MCF 10A (cell line): ENCODE data around the gene KLHL12. TPM values are rescaled to one million over a fixed set of nuclear protein-coding genes. Genes with fewer than 3 reads are reported as not detected.

Experiments
- BruUV-seq: library from RNA; stranded (reverse); fragments of 400-500 nt; replicated peaks from 2 replicates; lab custom pipeline; 2021; lab: Mats Ljungman, UMichigan
- CTCF ChIA-PET: fragments of 300-600 bp; sonication (Branson Sonifier 250); formaldehyde crosslinking; extraction: SDS; loops from one replicate; lab custom pipeline; 2021; ENCODE audit warnings: antibody characterized with exemption, inconsistent platforms; lab: Yijun Ruan, JAX
- POLR2A ChIA-PET: fragments of 300-600, 350-650 bp; sonication (Branson Sonifier 250); formaldehyde crosslinking; extraction: SDS; loops from one replicate; lab custom pipeline; 2020; ENCODE audit warnings: antibody characterized with exemption, inconsistent platforms; lab: Yijun Ruan, JAX
- DNase-seq: peaks from one replicate; pipeline ENCODE4 v3.0.0-alpha.2; 2018; ENCODE audit not compliant: unreplicated experiment
- H3K27ac Mint-ChIP-seq: one replicate; pipeline ENCODE4 v1.8.0; 2022; ENCODE audit warnings: mild to moderate bottlenecking, low read depth, mixed read lengths; ENCODE audit not compliant: unreplicated experiment
- H3K27me3 Mint-ChIP-seq: one replicate; pipeline ENCODE4 v1.8.0; 2022; ENCODE audit warnings: mixed read lengths; ENCODE audit not compliant: insufficient read depth, unreplicated experiment
- H3K36me3 Mint-ChIP-seq: one replicate; pipeline ENCODE4 v1.8.0; 2022; ENCODE audit warnings: mild to moderate bottlenecking, moderate library complexity, mixed read lengths; ENCODE audit not compliant: insufficient read depth, unreplicated experiment
- H3K4me1 Mint-ChIP-seq: one replicate; pipeline ENCODE4 v1.8.0; 2022; ENCODE audit warnings: mixed read lengths; ENCODE audit not compliant: insufficient read depth, unreplicated experiment
- H3K4me3 Mint-ChIP-seq: one replicate; pipeline ENCODE4 v1.8.0; 2022; ENCODE audit warnings: mild to moderate bottlenecking, moderate library complexity, mixed read lengths; ENCODE audit not compliant: unreplicated experiment
- H3K9me3 Mint-ChIP-seq: one replicate; pipeline ENCODE4 v1.8.0; 2022; ENCODE audit warnings: mixed read lengths; ENCODE audit not compliant: unreplicated experiment
- intact Hi-C: fragments of 100-400 bp; cut with micrococcal nuclease; formaldehyde crosslinking; loops from 2 replicates; pipeline ENCODE4 v1.14.1; 2022
- total RNA-seq: library from RNA; stranded (reverse); gene quantifications from 2 replicates; pipeline ENCODE4 v1.2.3, GENCODE V29; 2022
- TF ChIP-seq, protein P1 (sequence below): fragments of 200-600 bp; IDR thresholded peaks from one replicate; pipeline ENCODE4 v1.8.0; 2022; ENCODE audit warnings: antibody characterized with exemption, mild to moderate bottlenecking; ENCODE audit not compliant: unreplicated experiment

The KLHL12 gene
- total RNA-seq, 1 experiment from 2014 or later, result 51.0 TPM

GRCh38 chr1:202934755-202935154 lies 7.7 kb upstream of the KLHL12 start:
- Mint-ChIP-seq H3K36me3 (peaks cover 6% of the 10 kb centered on the region), H3K4me1 (no peaks in the 10 kb centered on the region), H3K9me3 (peaks cover 9% of the 10 kb centered on the region), H3K27ac (no peak overlapping the region), H3K4me3 (no peak overlapping the region), H3K27me3 (peaks cover 18% of the 10 kb centered on the region)
- intact Hi-C loops, result no loop called here
- BruUV-seq, result no TSS peak
- ChIA-PET CTCF (no interaction called here), POLR2A (interaction anchor here (0.6 to 1.5 kb wide), 2 partner anchors 8 to 55 kb away, joined by 3 to 7 read pairs; partner anchors contain the start of gene KLHL12)
- no peak for DNase-seq
- TF ChIP-seq, protein P1, sequence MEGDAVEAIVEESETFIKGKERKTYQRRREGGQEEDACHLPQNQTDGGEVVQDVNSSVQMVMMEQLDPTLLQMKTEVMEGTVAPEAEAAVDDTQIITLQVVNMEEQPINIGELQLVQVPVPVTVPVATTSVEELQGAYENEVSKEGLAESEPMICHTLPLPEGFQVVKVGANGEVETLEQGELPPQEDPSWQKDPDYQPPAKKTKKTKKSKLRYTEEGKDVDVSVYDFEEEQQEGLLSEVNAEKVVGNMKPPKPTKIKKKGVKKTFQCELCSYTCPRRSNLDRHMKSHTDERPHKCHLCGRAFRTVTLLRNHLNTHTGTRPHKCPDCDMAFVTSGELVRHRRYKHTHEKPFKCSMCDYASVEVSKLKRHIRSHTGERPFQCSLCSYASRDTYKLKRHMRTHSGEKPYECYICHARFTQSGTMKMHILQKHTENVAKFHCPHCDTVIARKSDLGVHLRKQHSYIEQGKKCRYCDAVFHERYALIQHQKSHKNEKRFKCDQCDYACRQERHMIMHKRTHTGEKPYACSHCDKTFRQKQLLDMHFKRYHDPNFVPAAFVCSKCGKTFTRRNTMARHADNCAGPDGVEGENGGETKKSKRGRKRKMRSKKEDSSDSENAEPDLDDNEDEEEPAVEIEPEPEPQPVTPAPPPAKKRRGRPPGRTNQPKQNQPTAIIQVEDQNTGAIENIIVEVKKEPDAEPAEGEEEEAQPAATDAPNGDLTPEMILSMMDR, result no peak

DNA sequence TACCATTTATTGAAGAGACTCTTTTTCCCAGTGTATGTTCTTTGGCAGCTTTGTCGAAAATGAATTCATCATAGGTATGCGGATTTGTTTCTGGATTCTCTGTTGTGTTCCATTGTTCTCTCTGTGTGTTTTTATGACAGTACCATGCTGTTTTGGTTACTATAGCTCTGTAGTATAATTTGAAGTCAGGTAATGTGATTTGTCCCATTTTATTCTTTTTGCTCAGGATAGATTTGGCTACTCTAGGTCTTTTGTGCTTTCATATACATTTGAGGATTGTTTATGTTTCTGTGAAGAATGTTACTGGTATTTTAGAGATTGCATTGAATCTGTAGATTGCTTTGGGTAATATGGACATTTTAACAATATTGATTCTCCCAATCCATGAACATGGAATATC lies 5.4 kb upstream of the KLHL12 start:
- Mint-ChIP-seq H3K36me3 (no peaks in the 10 kb centered on the region), H3K27me3 (peaks cover 18% of the 10 kb centered on the region), H3K4me3 (no peak overlapping the region), H3K27ac (no peak overlapping the region), H3K9me3 (peaks cover 9% of the 10 kb centered on the region), H3K4me1 (no peaks in the 10 kb centered on the region)
- DNase-seq, result no peak
- no TSS peak for BruUV-seq
- intact Hi-C loops, result no loop called here
- POLR2A ChIA-PET, result no interaction called here
- TF ChIP-seq, protein P1, result no peak
- CTCF ChIA-PET, result interaction anchor here (0.6 kb wide), 1 partner anchor 35 kb away, joined by 4 read pairs; no protein-coding TSS in a partner anchor

- Mint-ChIP-seq H3K4me3 (no peak overlapping the region), H3K27ac (no peak overlapping the region), H3K9me3 (no peaks in the 10 kb centered on the region), H3K36me3 (peaks cover 50% of the 10 kb centered on the region), H3K27me3 (no peaks in the 10 kb centered on the region), H3K4me1 (peaks cover 38% of the 10 kb centered on the region)
- TF ChIP-seq, protein P1, result no peak
- POLR2A ChIA-PET, result interaction anchor here (0.7 to 4.2 kb wide), 10 partner anchors 9 to 113 kb away, joined by 3 to 27 read pairs (median 4); partner anchors contain the start of genes PCAT6, RABIF and TMEM183A
- no TSS peak for BruUV-seq
- no peak for DNase-seq
- CTCF ChIA-PET, result interaction anchor here (0.6 to 4.3 kb wide), 6 partner anchors 12 to 277 kb away, joined by 3 to 30 read pairs (median 4); no protein-coding TSS in a partner anchor
- intact Hi-C loops, result no loop called here
These were observed 3.5 kb downstream of the KLHL12 start for GRCh38 chr1:202923533-202923932.

DNA sequence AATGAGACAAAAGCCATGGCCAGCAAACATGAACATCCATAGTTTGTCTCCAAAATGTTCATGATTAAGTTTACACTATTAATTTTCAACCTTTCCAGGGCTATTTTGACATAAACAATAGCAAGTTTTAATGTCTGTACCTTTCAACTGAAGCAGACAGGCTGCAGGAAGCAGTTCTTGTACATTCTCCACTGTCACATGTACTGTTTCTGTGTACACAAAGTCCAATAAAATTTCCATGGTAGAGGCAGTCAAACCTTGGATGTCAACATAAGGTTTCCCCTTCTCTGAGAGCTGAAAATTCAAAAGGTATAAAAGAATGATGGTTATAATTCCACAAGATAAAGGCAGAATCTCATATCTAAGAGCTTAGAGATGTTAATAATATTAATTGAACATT lies 7.4 kb downstream of the KLHL12 start:
- intact Hi-C loops, result no loop called here
- peaks cover 84% of the 10 kb centered on the region for H3K36me3 Mint-ChIP-seq
- H3K4me3 Mint-ChIP-seq, result no peak overlapping the region
- H3K4me1 Mint-ChIP-seq, result peaks cover 25% of the 10 kb centered on the region
- BruUV-seq, result no TSS peak
- H3K9me3 Mint-ChIP-seq, result no peaks in the 10 kb centered on the region
- TF ChIP-seq, protein P1, result no peak
- POLR2A ChIA-PET, result interaction anchor here (0.6 kb wide), 2 partner anchors 12 to 57 kb away, joined by 3 read pairs; no protein-coding TSS in a partner anchor
- DNase-seq, result no peak
- CTCF ChIA-PET, result interaction anchor here (0.6 to 1.6 kb wide), 2 partner anchors 70 to 80 kb away, joined by 3 to 5 read pairs; no protein-coding TSS in a partner anchor
- H3K27ac Mint-ChIP-seq, result no peak overlapping the region
- H3K27me3 Mint-ChIP-seq, result no peaks in the 10 kb centered on the region
